DND-41 (cell line): ENCODE measurements around the gene CLIC6.

Source experiments
- ATAC-seq: fragments of 200-7000 bp; cut with Tn5 transposase; 3 replicates; pipeline ENCODE4 v1.9.1; 2021; ENCODE audit warnings: low read depth; ENCODE audit not compliant: insufficient read depth
- DNase-seq: peaks from one replicate; pipeline ENCODE4 v3.0.0-alpha.2; 2020
- H2AFZ ChIP-seq: 2 replicates; pipeline ENCODE4 v1.6.0; 2012; ENCODE audit warnings: low read depth, low read length
- H3K27ac ChIP-seq: 2 replicates; pipeline ENCODE4 v1.5.1; 2012; ENCODE audit warnings: low read length, inconsistent platforms
- H3K27me3 ChIP-seq: fragments of 200-600 bp; sonication (generic); 2 replicates; pipeline ENCODE4 v1.6.0; 2012; ENCODE audit warnings: low read length, mild to moderate bottlenecking, inconsistent platforms; ENCODE audit not compliant: insufficient read depth, poor library complexity
- H3K36me3 ChIP-seq: 2 replicates; pipeline ENCODE4 v1.5.1; 2012; ENCODE audit warnings: low read length, inconsistent platforms; ENCODE audit not compliant: insufficient read depth
- H3K4me1 ChIP-seq: 2 replicates; pipeline ENCODE4 v1.5.1; 2012; ENCODE audit warnings: mild to moderate bottlenecking, low read length; ENCODE audit not compliant: insufficient read depth
- H3K4me2 ChIP-seq: 2 replicates; pipeline ENCODE4 v1.6.0; 2012; ENCODE audit warnings: mild to moderate bottlenecking, moderate library complexity, low read length, inconsistent platforms; ENCODE audit not compliant: insufficient read depth
- H3K4me3 ChIP-seq, 2 experiments: fragments of 200-600 bp in 1 of 2; shearing (Covaris generic) in 1 of 2; 2 replicates each; pipeline ENCODE4 v1.5.1; 2012 to 2016; ENCODE audit warnings: inconsistent platforms in 2 of 2, low read length in 2 of 2, mild to moderate bottlenecking in 2 of 2, low read depth in 1 of 2, moderate library complexity in 1 of 2
- H3K79me2 ChIP-seq: 2 replicates; pipeline ENCODE4 v1.6.0; 2012; ENCODE audit warnings: low read length, inconsistent platforms; ENCODE audit not compliant: insufficient read depth
- H3K9ac ChIP-seq: 2 replicates; pipeline ENCODE4 v1.6.0; 2012; ENCODE audit warnings: low read depth, mild to moderate bottlenecking, inconsistent platforms, low read length, moderate library complexity
- H3K9me3 ChIP-seq: 2 replicates; pipeline ENCODE4 v1.5.1; 2012; ENCODE audit warnings: low read length, moderate library complexity, mild to moderate bottlenecking, inconsistent platforms; ENCODE audit not compliant: insufficient read depth, severe bottlenecking
- H4K20me1 ChIP-seq: 2 replicates; pipeline ENCODE4 v1.6.0; 2012; ENCODE audit warnings: low read length; ENCODE audit not compliant: insufficient read depth
- CTCF ChIP-seq: IDR thresholded peaks from 2 replicates; pipeline ENCODE4 v1.5.1; 2012; ENCODE audit warnings: borderline replicate concordance, low read length, moderate library complexity, mild to moderate bottlenecking; ENCODE audit not compliant: poor library complexity, severe bottlenecking; ENCODE audit errors: extremely low read depth
- EZH2 ChIP-seq: IDR thresholded peaks from 3 replicates; pipeline ENCODE4 v1.6.1; 2012; ENCODE audit warnings: borderline replicate concordance, low read depth, mild to moderate bottlenecking, moderate library complexity, low read length, inconsistent platforms; ENCODE audit not compliant: severe bottlenecking

The CLIC6 gene

GRCh38 chr21:34623516-34623915 lies 45.3 kb upstream of the CLIC6 start:
- no peaks in the 10 kb centered on the region for H3K79me2 ChIP-seq
- H3K4me3 ChIP-seq: no peak overlapping the region
- no peaks in the 10 kb centered on the region for H3K36me3 ChIP-seq
- no peak overlapping the region for H2AFZ ChIP-seq
- H3K9me3 ChIP-seq: no peaks in the 10 kb centered on the region
- H3K27ac ChIP-seq: no peak overlapping the region
- no peaks in the 10 kb centered on the region for H3K27me3 ChIP-seq
- DNase-seq (no peak), ATAC-seq (no peak)
- peaks cover 28% of the 10 kb centered on the region for H3K4me1 ChIP-seq
- no peak for TF ChIP-seq EZH2
- no peak for TF ChIP-seq CTCF
- no peak overlapping the region for H3K9ac ChIP-seq
- H3K4me2 ChIP-seq: no peak overlapping the region
- no peaks in the 10 kb centered on the region for H4K20me1 ChIP-seq

GRCh38 chr21:34625030-34625593 lies 43.7 kb upstream of the CLIC6 start:
- H4K20me1 ChIP-seq: no peaks in the 10 kb centered on the region
- DNase-seq (no peak), ATAC-seq (no peak)
- H3K79me2 ChIP-seq: no peaks in the 10 kb centered on the region
- H3K27me3 ChIP-seq: no peaks in the 10 kb centered on the region
- no peak overlapping the region for H3K4me3 ChIP-seq
- no peaks in the 10 kb centered on the region for H3K9me3 ChIP-seq
- no peak overlapping the region for H2AFZ ChIP-seq
- no peak overlapping the region for H3K9ac ChIP-seq
- H3K4me1 ChIP-seq: peaks cover 12% of the 10 kb centered on the region
- no peak overlapping the region for H3K4me2 ChIP-seq
- TF ChIP-seq CTCF: no peak
- TF ChIP-seq EZH2: no peak
- no peaks in the 10 kb centered on the region for H3K36me3 ChIP-seq
- no peak overlapping the region for H3K27ac ChIP-seq

GRCh38 chr21:34626131-34626530 lies 42.7 kb upstream of the CLIC6 start:
- no peak overlapping the region for H3K4me2 ChIP-seq
- H4K20me1 ChIP-seq: no peaks in the 10 kb centered on the region
- no peaks in the 10 kb centered on the region for H3K36me3 ChIP-seq
- H3K9me3 ChIP-seq: no peaks in the 10 kb centered on the region
- ATAC-seq: no peak
- H3K9ac ChIP-seq: no peak overlapping the region
- H3K27me3 ChIP-seq: no peaks in the 10 kb centered on the region
- no peak overlapping the region for H3K4me3 ChIP-seq
- H3K4me1 ChIP-seq: peaks cover 2% of the 10 kb centered on the region
- DNase-seq: no peak
- TF ChIP-seq EZH2: no peak
- TF ChIP-seq CTCF: no peak
- H3K27ac ChIP-seq: no peak overlapping the region
- no peak overlapping the region for H2AFZ ChIP-seq
- no peaks in the 10 kb centered on the region for H3K79me2 ChIP-seq

GRCh38 chr21:34630536-34631143 lies 38.2 kb upstream of the CLIC6 start:
- Histone ChIP-seq H2AFZ (no peak overlapping the region), H4K20me1 (no peaks in the 10 kb centered on the region), H3K36me3 (no peaks in the 10 kb centered on the region), H3K79me2 (no peaks in the 10 kb centered on the region), H3K4me1 (no peaks in the 10 kb centered on the region), H3K4me3 (no peak overlapping the region), H3K27ac (no peak overlapping the region), H3K27me3 (no peaks in the 10 kb centered on the region), H3K9me3 (no peaks in the 10 kb centered on the region), H3K9ac (no peak overlapping the region), H3K4me2 (no peak overlapping the region)
- DNase-seq (peak; percentile 52), ATAC-seq (peak; percentile 87)
- peak; percentile 87 for TF ChIP-seq CTCF
- no peak for TF ChIP-seq EZH2
